OCI-LY1 (cell line): ENCODE results near the gene ARHGDIA.

Experiments used
- H2AFZ ChIP-seq: fragments of 200-600 bp; sonication (generic), shearing (Covaris generic); 2 replicates; pipeline ENCODE4 v1.6.0; 2014; ENCODE audit warnings: antibody characterized with exemption, mild to moderate bottlenecking, low read length
- H3F3A ChIP-seq: fragments of 200-600 bp; sonication (generic), shearing (Covaris generic); 2 replicates; pipeline ENCODE4 v1.6.0; 2014; ENCODE audit warnings: mild to moderate bottlenecking, antibody characterized with exemption, low read length, moderate library complexity; ENCODE audit not compliant: insufficient read depth
- H3K27ac ChIP-seq: fragments of 200-600 bp; sonication (generic); 2 replicates; pipeline ENCODE4 v1.5.1; 2014; ENCODE audit warnings: low read length, mixed run types, mild to moderate bottlenecking, low read depth; ENCODE audit not compliant: poor library complexity, severe bottlenecking
- H3K27me3 ChIP-seq: fragments of 200-600 bp; sonication (generic); 2 replicates; pipeline ENCODE4 v1.6.0; 2014; ENCODE audit warnings: antibody characterized with exemption, mild to moderate bottlenecking, low read length, moderate library complexity; ENCODE audit not compliant: insufficient read depth
- H3K36me3 ChIP-seq: fragments of 200-600 bp; sonication (generic); 2 replicates; pipeline ENCODE4 v1.6.1; 2014; ENCODE audit warnings: mild to moderate bottlenecking, antibody characterized with exemption, low read length, moderate library complexity, mixed read lengths; ENCODE audit not compliant: insufficient read depth
- H3K4me1 ChIP-seq: fragments of 200-600 bp; sonication (generic); 2 replicates; pipeline ENCODE4 v1.5.1; 2014; ENCODE audit warnings: mild to moderate bottlenecking, low read length, moderate library complexity; ENCODE audit not compliant: insufficient read depth, severe bottlenecking
- H3K4me2 ChIP-seq: fragments of 200-600 bp; sonication (generic), shearing (Covaris generic); 2 replicates; pipeline ENCODE4 v1.6.1; 2014; ENCODE audit warnings: low read length
- H3K4me3 ChIP-seq: fragments of 200-600 bp; sonication (generic); 2 replicates; pipeline ENCODE4 v1.5.1; 2014; ENCODE audit warnings: low read length, low read depth, mild to moderate bottlenecking, mixed read lengths; ENCODE audit not compliant: poor library complexity, severe bottlenecking
- H3K79me2 ChIP-seq: fragments of 200-600 bp; shearing (Covaris generic); 2 replicates; pipeline ENCODE4 v1.6.1; 2016; ENCODE audit warnings: mixed run types, low read length, mixed read lengths; ENCODE audit not compliant: insufficient read depth
- H3K9ac ChIP-seq: fragments of 200-600 bp; sonication (generic), shearing (Covaris generic); 2 replicates; pipeline ENCODE4 v1.6.1; 2014; ENCODE audit warnings: mild to moderate bottlenecking, low read length, mixed read lengths
- H3K9me2 ChIP-seq: fragments of 200-600 bp; sonication (generic), shearing (Covaris generic); 2 replicates; pipeline ENCODE4 v1.6.1; 2014; ENCODE audit warnings: low read depth, mild to moderate bottlenecking, low read length, mixed read lengths
- H3K9me3 ChIP-seq: fragments of 200-600 bp; shearing (Covaris generic); 2 replicates; pipeline ENCODE4 v1.6.1; 2014; ENCODE audit warnings: low read length, mixed read lengths
- H4K20me1 ChIP-seq: fragments of 200-600 bp; sonication (generic), shearing (Covaris generic); 2 replicates; pipeline ENCODE4 v1.6.0; 2016; ENCODE audit warnings: mild to moderate bottlenecking, low read length; ENCODE audit not compliant: insufficient read depth
- EZH2 ChIP-seq: fragments of 200-600 bp; sonication (generic), shearing (Covaris generic); IDR thresholded peaks from 2 replicates; pipeline ENCODE4 v1.8.0; 2017; ENCODE audit warnings: borderline replicate concordance, mixed run types, mild to moderate bottlenecking, antibody characterized with exemption, low read length, moderate library complexity, mixed read lengths
- TF ChIP-seq, protein P1 (sequence below): fragments of 200-600 bp; sonication (generic), shearing (Covaris generic); IDR thresholded peaks from 2 replicates; pipeline ENCODE4 v1.5.1; 2017; ENCODE audit warnings: mild to moderate bottlenecking, antibody characterized with exemption, low read length, moderate library complexity, mixed read lengths

ARHGDIA gene

DNA sequence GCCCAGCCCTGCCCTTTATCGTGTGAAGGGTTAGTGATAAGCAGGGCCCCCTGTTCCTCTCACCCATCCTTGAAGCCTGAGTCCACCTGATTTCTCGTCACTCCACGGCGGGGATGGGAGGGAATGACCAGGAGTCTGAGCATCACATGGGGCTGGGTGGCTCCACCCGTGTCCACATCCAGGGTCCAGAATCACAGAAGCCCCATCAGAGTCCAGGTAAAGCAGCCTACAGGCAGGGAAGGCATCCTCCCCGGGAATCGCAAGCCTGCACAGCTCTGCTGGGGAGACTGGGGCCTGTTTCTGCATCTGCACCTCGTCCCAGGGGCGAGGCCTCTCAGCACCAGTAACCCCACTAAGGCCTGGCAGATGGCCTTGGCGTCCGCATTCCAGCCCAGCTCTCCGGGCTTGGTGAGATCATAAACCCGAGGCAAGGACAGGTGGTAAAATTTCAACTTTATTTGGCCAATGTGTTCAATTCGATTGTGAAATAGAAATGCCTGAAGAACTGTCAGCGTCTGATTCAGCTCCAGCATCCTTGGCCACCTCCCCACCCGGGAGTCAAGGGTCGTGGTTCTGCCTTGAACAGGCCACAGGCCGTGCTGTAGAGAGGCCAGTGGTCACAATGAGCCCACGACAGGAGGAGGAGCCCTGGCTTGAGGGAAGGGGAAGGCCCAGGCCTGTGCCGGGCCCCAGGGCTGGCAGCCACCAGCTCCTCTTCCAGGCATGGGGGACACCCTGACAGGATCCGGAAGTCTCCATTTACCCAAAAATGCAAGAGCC, 28.2 kb downstream of the ARHGDIA start:
- Histone ChIP-seq H3K27me3 (no peaks in the 10 kb centered on the region), H3K36me3 (peaks cover 57% of the 10 kb centered on the region), H2AFZ (no peak overlapping the region), H3K4me1 (no peaks in the 10 kb centered on the region), H3F3A (no peaks in the 10 kb centered on the region), H3K27ac (no peak overlapping the region), H3K9me3 (no peaks in the 10 kb centered on the region), H3K79me2 (no peaks in the 10 kb centered on the region), H3K9me2 (no peaks in the 10 kb centered on the region), H3K9ac (no peak overlapping the region), H3K4me2 (no peak overlapping the region), H3K4me3 (no peak overlapping the region), H4K20me1 (no peaks in the 10 kb centered on the region)
- TF ChIP-seq, protein P1, sequence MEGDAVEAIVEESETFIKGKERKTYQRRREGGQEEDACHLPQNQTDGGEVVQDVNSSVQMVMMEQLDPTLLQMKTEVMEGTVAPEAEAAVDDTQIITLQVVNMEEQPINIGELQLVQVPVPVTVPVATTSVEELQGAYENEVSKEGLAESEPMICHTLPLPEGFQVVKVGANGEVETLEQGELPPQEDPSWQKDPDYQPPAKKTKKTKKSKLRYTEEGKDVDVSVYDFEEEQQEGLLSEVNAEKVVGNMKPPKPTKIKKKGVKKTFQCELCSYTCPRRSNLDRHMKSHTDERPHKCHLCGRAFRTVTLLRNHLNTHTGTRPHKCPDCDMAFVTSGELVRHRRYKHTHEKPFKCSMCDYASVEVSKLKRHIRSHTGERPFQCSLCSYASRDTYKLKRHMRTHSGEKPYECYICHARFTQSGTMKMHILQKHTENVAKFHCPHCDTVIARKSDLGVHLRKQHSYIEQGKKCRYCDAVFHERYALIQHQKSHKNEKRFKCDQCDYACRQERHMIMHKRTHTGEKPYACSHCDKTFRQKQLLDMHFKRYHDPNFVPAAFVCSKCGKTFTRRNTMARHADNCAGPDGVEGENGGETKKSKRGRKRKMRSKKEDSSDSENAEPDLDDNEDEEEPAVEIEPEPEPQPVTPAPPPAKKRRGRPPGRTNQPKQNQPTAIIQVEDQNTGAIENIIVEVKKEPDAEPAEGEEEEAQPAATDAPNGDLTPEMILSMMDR = no peak
- TF ChIP-seq EZH2 = no peak

DNA sequence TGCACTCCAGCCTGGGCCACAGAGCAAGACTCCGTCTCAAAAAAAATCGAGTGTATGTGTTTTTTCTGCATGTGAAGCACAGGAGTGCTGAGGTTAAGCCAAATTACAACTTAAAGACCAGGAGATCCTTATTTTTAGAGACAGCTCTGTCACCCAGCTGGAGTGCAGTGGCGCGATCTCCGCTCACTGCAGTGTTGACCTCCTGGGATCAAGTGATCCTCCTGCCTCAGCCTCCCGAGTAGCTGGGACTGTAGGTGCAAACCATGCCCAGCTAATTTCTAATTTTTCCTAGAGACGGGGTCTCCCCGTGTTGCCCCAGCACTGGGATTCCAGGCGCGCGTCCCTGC, 28.8 kb downstream of the ARHGDIA start:
- no peaks in the 10 kb centered on the region for H3K27me3 ChIP-seq
- no peaks in the 10 kb centered on the region for H3F3A ChIP-seq
- no peaks in the 10 kb centered on the region for H3K4me1 ChIP-seq
- H3K4me2 ChIP-seq = no peak overlapping the region
- no peak overlapping the region for H2AFZ ChIP-seq
- no peaks in the 10 kb centered on the region for H4K20me1 ChIP-seq
- TF ChIP-seq EZH2 = no peak
- TF ChIP-seq, protein P1 = no peak
- peaks cover 51% of the 10 kb centered on the region for H3K36me3 ChIP-seq
- no peak overlapping the region for H3K27ac ChIP-seq
- H3K9ac ChIP-seq = no peak overlapping the region
- no peaks in the 10 kb centered on the region for H3K9me3 ChIP-seq
- H3K79me2 ChIP-seq = no peaks in the 10 kb centered on the region
- no peak overlapping the region for H3K4me3 ChIP-seq
- H3K9me2 ChIP-seq = no peaks in the 10 kb centered on the region

DNA sequence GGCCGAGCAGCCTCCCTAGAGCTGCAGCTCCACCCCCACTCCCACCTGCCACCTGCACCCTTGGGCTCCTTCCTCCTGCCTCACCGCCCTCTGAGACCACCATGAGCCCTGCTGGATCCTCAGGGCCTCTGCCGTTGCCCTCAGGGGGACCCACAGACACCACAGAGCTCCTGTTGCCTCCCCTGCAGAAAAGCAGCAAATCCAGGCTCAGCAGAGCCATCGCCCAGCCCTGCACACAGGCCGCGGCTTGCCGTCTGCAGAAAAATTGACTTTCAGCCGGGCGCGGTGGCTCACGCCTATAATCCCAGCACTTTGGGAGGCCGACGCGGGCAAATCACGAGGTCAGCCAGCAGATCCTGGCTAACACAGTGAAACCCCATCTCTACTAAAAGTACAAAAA, 29.3 kb downstream of the ARHGDIA start:
- no peak overlapping the region for H3K9ac ChIP-seq
- H2AFZ ChIP-seq = no peak overlapping the region
- no peaks in the 10 kb centered on the region for H3K27me3 ChIP-seq

More for the DNA sequence above, 29.3 kb downstream of the ARHGDIA start:
- Histone ChIP-seq H3K4me3 (no peak overlapping the region), H3K4me1 (no peaks in the 10 kb centered on the region), H3K9me2 (no peaks in the 10 kb centered on the region), H3K79me2 (no peaks in the 10 kb centered on the region), H3K36me3 (peaks cover 46% of the 10 kb centered on the region), H3K4me2 (no peak overlapping the region), H4K20me1 (no peaks in the 10 kb centered on the region), H3K27ac (no peak overlapping the region), H3K9me3 (no peaks in the 10 kb centered on the region), H3F3A (no peaks in the 10 kb centered on the region)
- TF ChIP-seq, protein P1 = no peak
